Lower lobe of right lung (tissue), 2 donors: ENCODE results near the gene TNPO3. TPM values are rescaled to one million over a fixed set of nuclear protein-coding genes. Genes with fewer than 3 reads are reported as not detected.

Experiments
- ATAC-seq, 2 donors: fragments of 200-7000 bp; cut with Tn5 transposase; one replicate each; pipeline ENCODE4 v1.9.1; 2020 to 2022; ENCODE audit warnings: mild to moderate bottlenecking in 2 of 2, moderate library complexity in 2 of 2
- DNase-seq: peaks from one replicate; pipeline ENCODE4 v3.0.0-alpha.2; 2020
- H3K27ac ChIP-seq: fragments of 200-600 bp; one replicate; pipeline ENCODE4 v1.8.0; 2022
- H3K27me3 ChIP-seq: fragments of 200-600 bp; one replicate; pipeline ENCODE4 v1.8.0; 2022; ENCODE audit warnings: low read depth
- H3K36me3 ChIP-seq: fragments of 200-600 bp; one replicate; pipeline ENCODE4 v1.8.0; 2022; ENCODE audit warnings: mild to moderate bottlenecking
- H3K4me1 ChIP-seq: fragments of 200-600 bp; one replicate; pipeline ENCODE4 v1.8.0; 2022
- H3K4me3 ChIP-seq: fragments of 200-600 bp; one replicate; pipeline ENCODE4 v1.8.0; 2022; ENCODE audit warnings: mild to moderate bottlenecking
- H3K9me3 ChIP-seq: fragments of 200-600 bp; one replicate; pipeline ENCODE4 v1.8.0; 2022
- CTCF ChIP-seq: fragments of 200-600 bp; IDR thresholded peaks from one replicate; pipeline ENCODE4 v1.8.0; 2022; ENCODE audit warnings: antibody characterized with exemption, mild to moderate bottlenecking
- intact Hi-C: fragments of 100-400 bp; cut with DNase I; formaldehyde crosslinking; loops from one replicate; pipeline ENCODE4 v1.11.0; 2022
- total RNA-seq: library from RNA; stranded (reverse); fragmentation: NEBNext Ultra II Directional; extraction: Animal tissue kit (Norgen Biotek cat#: 25700); gene quantifications from one replicate; pipeline ENCODE4 v1.2.1, GENCODE V29; 2021
- donor health status: DM: no; HTN: yes; CAD: no; lungs with severe emphysema.

Gene TNPO3
- total RNA-seq, 1 donor from 2014 or later: 37.0 TPM

DNA sequence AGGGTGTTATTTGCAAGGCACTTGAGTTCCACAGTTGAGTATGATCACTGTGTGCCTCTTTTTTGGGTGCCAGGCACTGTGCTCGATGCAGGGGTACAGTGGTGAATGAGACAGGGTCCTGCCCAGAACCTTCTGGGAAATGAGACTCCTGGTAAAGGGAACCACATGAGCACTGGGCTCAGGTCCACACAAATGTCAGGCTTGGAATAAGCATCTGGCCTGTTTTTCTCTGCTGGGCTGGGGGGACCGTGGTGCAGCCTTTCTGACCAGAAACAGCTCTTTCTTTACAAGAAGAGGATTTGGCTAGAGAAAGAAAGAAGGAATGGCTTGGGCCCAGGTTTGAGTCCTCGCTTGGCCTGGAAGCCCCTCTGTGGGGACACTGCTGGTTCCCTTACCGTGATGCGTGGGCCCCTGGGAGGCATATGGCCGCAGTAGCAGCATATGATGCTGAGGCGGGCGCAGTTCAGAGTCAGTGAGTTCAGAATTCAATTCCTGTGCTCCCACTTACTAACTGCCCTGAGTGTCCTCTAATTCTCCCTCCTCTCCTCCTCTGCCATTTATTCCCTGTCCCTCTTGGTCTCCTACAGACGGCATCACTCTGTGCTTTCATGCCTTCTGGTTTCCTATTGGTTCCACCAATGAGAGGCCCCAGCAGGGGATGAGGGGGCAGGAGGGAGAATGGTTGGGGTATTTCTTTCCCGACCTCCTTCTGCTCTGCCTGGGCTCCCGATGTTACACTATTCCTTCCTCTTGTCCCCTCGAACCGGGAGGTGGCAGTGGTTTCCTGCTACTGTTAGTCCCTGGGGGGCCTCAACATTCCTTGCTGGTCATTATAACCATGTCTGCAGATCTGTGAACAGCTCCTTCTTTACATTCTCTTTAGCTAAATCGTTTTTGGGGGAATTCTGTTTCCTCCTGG lies 134.8 kb downstream of the TNPO3 start:
- no peak overlapping the region for H3K27ac ChIP-seq
- intact Hi-C loops: no loop called here
- DNase-seq (no peak), ATAC-seq (no peak)
- TF ChIP-seq CTCF: no peak
- H3K4me1 ChIP-seq: peaks cover 9% of the 10 kb centered on the region
- no peaks in the 10 kb centered on the region for H3K36me3 ChIP-seq
- H3K27me3 ChIP-seq: peaks cover 39% of the 10 kb centered on the region
- H3K4me3 ChIP-seq: no peak overlapping the region
- H3K9me3 ChIP-seq: no peaks in the 10 kb centered on the region

- no peak for ATAC-seq
- no peak overlapping the region for H3K27ac ChIP-seq
- TF ChIP-seq CTCF: no peak
- no peaks in the 10 kb centered on the region for H3K9me3 ChIP-seq
- H3K4me3 ChIP-seq: no peak overlapping the region
- DNase-seq: no peak
- H3K4me1 ChIP-seq: peaks cover 11% of the 10 kb centered on the region
- intact Hi-C loops: no loop called here
- H3K27me3 ChIP-seq: peaks cover 48% of the 10 kb centered on the region
- H3K36me3 ChIP-seq: no peaks in the 10 kb centered on the region
These were observed 135.7 kb downstream of the TNPO3 start for GRCh38 chr7:128919241-128919640.

- intact Hi-C loops: no loop called here
- no peak overlapping the region for H3K4me3 ChIP-seq
- H3K9me3 ChIP-seq: no peaks in the 10 kb centered on the region
- H3K27me3 ChIP-seq: peaks cover 50% of the 10 kb centered on the region
- no peak for DNase-seq
- no peak overlapping the region for H3K27ac ChIP-seq
- H3K4me1 ChIP-seq: peaks cover 11% of the 10 kb centered on the region
- TF ChIP-seq CTCF: no peak
- no peak for ATAC-seq
- no peaks in the 10 kb centered on the region for H3K36me3 ChIP-seq
These were observed 136.8 kb downstream of the TNPO3 start for GRCh38 chr7:128918016-128918665.

- DNase-seq (no peak), ATAC-seq (no peak)
- H3K36me3 ChIP-seq: no peaks in the 10 kb centered on the region
- peaks cover 47% of the 10 kb centered on the region for H3K27me3 ChIP-seq
- no peak for TF ChIP-seq CTCF
- no peaks in the 10 kb centered on the region for H3K9me3 ChIP-seq
- no peak overlapping the region for H3K4me3 ChIP-seq
- intact Hi-C loops: no loop called here
- no peak overlapping the region for H3K27ac ChIP-seq
- peaks cover 11% of the 10 kb centered on the region for H3K4me1 ChIP-seq
These were observed 137.8 kb downstream of the TNPO3 start for GRCh38 chr7:128917122-128917521.

- no peak overlapping the region for H3K4me3 ChIP-seq
- H3K4me1 ChIP-seq: peaks cover 11% of the 10 kb centered on the region
- peaks cover 52% of the 10 kb centered on the region for H3K27me3 ChIP-seq
- H3K27ac ChIP-seq: no peak overlapping the region
- DNase-seq: no peak
- H3K36me3 ChIP-seq: no peaks in the 10 kb centered on the region
- no peak for TF ChIP-seq CTCF
- intact Hi-C loops: no loop called here
- no peaks in the 10 kb centered on the region for H3K9me3 ChIP-seq
- ATAC-seq: no peak
These were observed 138.3 kb downstream of the TNPO3 start for GRCh38 chr7:128916643-128916915.
